Measurements from ENCODE around the gene SLC38A7. TPM values are rescaled to one million over a fixed set of nuclear protein-coding genes. Genes with fewer than 3 reads are reported as not detected.
"Not testable (repeated sequence)": the region's sequence is repeated elsewhere in the genome, so short reads cannot be mapped to it uniquely, and the experiment has no call there.

SLC38A7 gene
- total RNA-seq, 1 experiment from 2014 or later = 21.6 TPM

GRCh38 chr16:58678716-58679115 lies 5.9 kb downstream of the SLC38A7 start:
- peak; percentile 38 for DNase-seq (ENCODE audit: low spot score)

GRCh38 chr16:58678269-58678668 lies 6.3 kb downstream of the SLC38A7 start:
- no peak for DNase-seq (ENCODE audit: low spot score)

GRCh38 chr16:58670946-58671583 lies 13.5 kb downstream of the SLC38A7 start:
- DNase-seq (ENCODE audit: low spot score) = no peak

GRCh38 chr16:58670177-58670576 lies 14.4 kb downstream of the SLC38A7 start:
- DNase-seq (ENCODE audit: low spot score) = no peak

- DNase-seq (ENCODE audit: low spot score) = no peak
Measured at GRCh38 chr16:58665200-58665599, 19.4 kb downstream of the SLC38A7 start.

GRCh38 chr16:58661199-58661830 lies 23.3 kb downstream of the SLC38A7 start:
- DNase-seq (ENCODE audit: low spot score) = peak; percentile 86

GRCh38 chr16:58659911-58660310 lies 24.7 kb downstream of the SLC38A7 start:
- not testable (repeated sequence) for DNase-seq (ENCODE audit: low spot score)

GRCh38 chr16:58658796-58659211 lies 25.8 kb downstream of the SLC38A7 start:
- DNase-seq (ENCODE audit: low spot score) = no peak

- no peak for DNase-seq (ENCODE audit: low spot score)
Measured at GRCh38 chr16:58656899-58657298, 27.7 kb downstream of the SLC38A7 start.

GRCh38 chr16:58655215-58655596 lies 29.4 kb downstream of the SLC38A7 start:
- DNase-seq (ENCODE audit: low spot score) = no peak

- no peak for DNase-seq (ENCODE audit: low spot score)
Measured at GRCh38 chr16:58654560-58655214, 29.9 kb downstream of the SLC38A7 start.

GRCh38 chr16:58652741-58653140 lies 31.8 kb downstream of the SLC38A7 start:
- DNase-seq (ENCODE audit: low spot score) = no peak

- DNase-seq (ENCODE audit: low spot score) = no peak
Measured at GRCh38 chr16:58651965-58652348, 32.6 kb downstream of the SLC38A7 start.

GRCh38 chr16:58649707-58650106 lies 34.9 kb downstream of the SLC38A7 start:
- no peak for DNase-seq (ENCODE audit: low spot score)

GRCh38 chr16:58647107-58647506 lies 37.5 kb downstream of the SLC38A7 start:
- DNase-seq (ENCODE audit: low spot score) = no peak

- DNase-seq (ENCODE audit: low spot score) = no peak
Measured at GRCh38 chr16:58644765-58645487, 39.6 kb downstream of the SLC38A7 start.

GRCh38 chr16:58644108-58644507 lies 40.5 kb downstream of the SLC38A7 start:
- no peak for DNase-seq (ENCODE audit: low spot score)

- no peak for DNase-seq (ENCODE audit: low spot score)
Measured at GRCh38 chr16:58640949-58641348, 43.6 kb downstream of the SLC38A7 start.

- no peak for DNase-seq (ENCODE audit: low spot score)
Measured at GRCh38 chr16:58639836-58640235, 44.7 kb downstream of the SLC38A7 start.

GRCh38 chr16:58639230-58639629 lies 45.3 kb downstream of the SLC38A7 start:
- DNase-seq (ENCODE audit: low spot score) = no peak

- DNase-seq (ENCODE audit: low spot score) = peak; percentile 61
Measured at GRCh38 chr16:58638148-58639036, 46.2 kb downstream of the SLC38A7 start.

Data from HT-29 (cell line).